CD8-positive, alpha-beta memory T cell (primary cell): Measurements from ENCODE around the gene PNMA8C. TPM values are rescaled to one million over a fixed set of nuclear protein-coding genes. Genes with fewer than 3 reads are reported as not detected.

Source experiments
- CTCF ChIA-PET: fragments of 350-600 bp; sonication (Branson Sonifier 250); formaldehyde crosslinking; loops from one replicate; lab custom pipeline; 2021; ENCODE audit warnings: antibody characterized with exemption; lab: Charles Lee
- POLR2A ChIA-PET: fragments of 350-600 bp; sonication (Branson Sonifier 250); formaldehyde crosslinking; loops from one replicate; lab custom pipeline; 2021; ENCODE audit warnings: antibody characterized with exemption; lab: Charles Lee
- DNase-seq, 5 donors: peaks; one replicate each; pipeline versions ENCODE4 v3.0.0 to v3.0.0-alpha.2; 2020 to 2022; ENCODE audit warnings: mixed read lengths in 1 of 5
- H3K27ac ChIP-seq: one replicate; pipeline ENCODE4 v1.7.0; 2013; ENCODE audit warnings: low read depth, mild to moderate bottlenecking, low read length, moderate library complexity
- H3K27me3 ChIP-seq: 2 replicates; pipeline ENCODE4 v1.7.0; 2013; ENCODE audit warnings: low read length, mild to moderate bottlenecking; ENCODE audit not compliant: insufficient read depth, poor library complexity, severe bottlenecking
- H3K36me3 ChIP-seq: 2 replicates; pipeline ENCODE4 v1.7.0; 2013; ENCODE audit warnings: mild to moderate bottlenecking, low read length, moderate library complexity; ENCODE audit not compliant: insufficient read depth
- H3K4me1 ChIP-seq: 2 replicates; pipeline ENCODE4 v1.7.0; 2013; ENCODE audit warnings: mild to moderate bottlenecking, low read length, moderate library complexity; ENCODE audit not compliant: insufficient read depth
- H3K4me3 ChIP-seq: 2 replicates; pipeline ENCODE4 v1.7.0; 2013; ENCODE audit warnings: mild to moderate bottlenecking, low read length
- H3K9me3 ChIP-seq: 2 replicates; pipeline ENCODE4 v1.7.0; 2013; ENCODE audit warnings: mild to moderate bottlenecking, low read length
- H3K27ac Mint-ChIP-seq, 8 donors: one replicate each; pipeline ENCODE4 v1.8.0; 2020 to 2021; ENCODE audit warnings: mixed read lengths in 8 of 8, mild to moderate bottlenecking in 6 of 8, inconsistent platforms in 3 of 8, moderate library complexity in 3 of 8
- H3K27me3 Mint-ChIP-seq, 2 donors: one replicate each; pipeline ENCODE4 v1.8.0; 2020 to 2021; ENCODE audit warnings: mixed read lengths in 2 of 2, mild to moderate bottlenecking in 1 of 2, moderate library complexity in 1 of 2
- H3K36me3 Mint-ChIP-seq, 3 donors: one replicate each; pipeline ENCODE4 v1.8.0; 2020 to 2021; ENCODE audit warnings: mixed read lengths in 3 of 3, inconsistent platforms in 1 of 3, mild to moderate bottlenecking in 1 of 3
- H3K4me1 Mint-ChIP-seq, 3 donors: one replicate each; pipeline ENCODE4 v1.8.0; 2020 to 2021; ENCODE audit warnings: mixed read lengths in 3 of 3, inconsistent platforms in 1 of 3, mild to moderate bottlenecking in 1 of 3
- H3K4me3 Mint-ChIP-seq, 7 donors: one replicate each; pipeline ENCODE4 v1.8.0; 2020 to 2021; ENCODE audit warnings: mixed read lengths in 7 of 7, mild to moderate bottlenecking in 6 of 7, moderate library complexity in 4 of 7, inconsistent platforms in 2 of 7
- H3K9me3 Mint-ChIP-seq, 5 donors: one replicate each; pipeline ENCODE4 v1.8.0; 2020 to 2022; ENCODE audit warnings: mixed read lengths in 5 of 5, mild to moderate bottlenecking in 3 of 5, moderate library complexity in 2 of 5, inconsistent platforms in 1 of 5
- polyA plus RNA-seq: library from polyadenylated mRNA; unstranded; fragments of 300-500 nt; fragmentation: Illumina TruSeq; gene quantifications from one replicate; pipeline ENCODE4 v1.2.3, GENCODE V29; 2021
- total RNA-seq, 2 experiments: library from RNA; stranded (reverse); gene quantifications; one replicate each; pipeline ENCODE4 v1.2.3, GENCODE V29; 2021

PNMA8C gene
- total and polyA plus RNA-seq, 3 experiments from 2014 or later: not detected

- peaks cover 47 to 54% of the 10 kb centered on the region in 2 donors for H3K27me3 Mint-ChIP-seq
Measured at GRCh38 chr19:46469541-46470185, 40.9 kb upstream of the PNMA8C start.

GRCh38 chr19:46466536-46467196, 37.9 kb upstream of the PNMA8C start:
- Histone ChIP-seq H3K4me1 (no peaks in the 10 kb centered on the region), H3K27ac (no peak overlapping the region), H3K27me3 (no peaks in the 10 kb centered on the region), H3K9me3 (no peaks in the 10 kb centered on the region), H3K4me3 (no peak overlapping the region), H3K36me3 (no peaks in the 10 kb centered on the region)
- Mint-ChIP-seq H3K4me3 (peak overlapping the region in 3 of 7 donors; percentile 34 to 54 (median 53)), H3K4me1 (peaks cover 3 to 12% (median 9%) of the 10 kb centered on the region in 3 donors), H3K27ac (peak overlapping the region in 1 of 8 donors; percentile 4), H3K36me3 (no peaks in the 10 kb centered on the region), H3K27me3 (peaks cover 20 to 30% of the 10 kb centered on the region in 2 donors), H3K9me3 (no peaks in the 10 kb centered on the region)
- no peak for DNase-seq
- ChIA-PET POLR2A (no interaction called here), CTCF (no interaction called here)

More at GRCh38 chr19:46469541-46470185, 40.9 kb upstream of the PNMA8C start:
- Mint-ChIP-seq H3K4me1 (peaks cover 3 to 18% (median 9%) of the 10 kb centered on the region in 3 donors), H3K27ac (no peak overlapping the region), H3K9me3 (no peaks in the 10 kb centered on the region), H3K4me3 (no peak overlapping the region), H3K36me3 (no peaks in the 10 kb centered on the region)
- no peaks in the 10 kb centered on the region for H3K4me1 ChIP-seq
- no peak overlapping the region for H3K27ac ChIP-seq
- CTCF ChIA-PET: no interaction called here
- H3K9me3 ChIP-seq: no peaks in the 10 kb centered on the region
- no peak for DNase-seq
- peaks cover 22% of the 10 kb centered on the region for H3K27me3 ChIP-seq
- POLR2A ChIA-PET: no interaction called here
- H3K4me3 ChIP-seq: no peak overlapping the region
- H3K36me3 ChIP-seq: no peaks in the 10 kb centered on the region

- no peak overlapping the region for H3K4me3 Mint-ChIP-seq
- no peaks in the 10 kb centered on the region for H3K9me3 ChIP-seq
- no peaks in the 10 kb centered on the region for H3K9me3 Mint-ChIP-seq
- H3K36me3 Mint-ChIP-seq: no peaks in the 10 kb centered on the region
- H3K4me1 Mint-ChIP-seq: peaks cover 3 to 12% (median 9%) of the 10 kb centered on the region in 3 donors
- H3K36me3 ChIP-seq: no peaks in the 10 kb centered on the region
- H3K27ac ChIP-seq: no peak overlapping the region
- peaks cover 10 to 38% of the 10 kb centered on the region in 2 donors for H3K27me3 Mint-ChIP-seq
- ChIA-PET POLR2A (no interaction called here), CTCF (no interaction called here)
- H3K27ac Mint-ChIP-seq: no peak overlapping the region
- H3K4me3 ChIP-seq: no peak overlapping the region
- DNase-seq: no peak
- H3K27me3 ChIP-seq: no peaks in the 10 kb centered on the region
- H3K4me1 ChIP-seq: no peaks in the 10 kb centered on the region
Measured at GRCh38 chr19:46463516-46463915, 34.8 kb upstream of the PNMA8C start.

GRCh38 chr19:46461537-46461936, 32.8 kb upstream of the PNMA8C start:
- no peaks in the 10 kb centered on the region for H3K36me3 Mint-ChIP-seq
- CTCF ChIA-PET: no interaction called here
- Histone ChIP-seq H3K27ac (no peak overlapping the region), H3K4me1 (no peaks in the 10 kb centered on the region), H3K27me3 (no peaks in the 10 kb centered on the region), H3K9me3 (no peaks in the 10 kb centered on the region), H3K4me3 (no peak overlapping the region), H3K36me3 (no peaks in the 10 kb centered on the region)
- H3K4me1 Mint-ChIP-seq: peaks cover 2 to 5% (median 3%) of the 10 kb centered on the region in 3 donors
- H3K27ac Mint-ChIP-seq: no peak overlapping the region
- POLR2A ChIA-PET: no interaction called here
- H3K4me3 Mint-ChIP-seq: no peak overlapping the region
- peaks cover 7 to 41% of the 10 kb centered on the region in 2 donors for H3K27me3 Mint-ChIP-seq
- no peak for DNase-seq
- no peaks in the 10 kb centered on the region for H3K9me3 Mint-ChIP-seq

- CTCF ChIA-PET: no interaction called here
- Mint-ChIP-seq H3K27me3 (peaks cover 9 to 43% of the 10 kb centered on the region in 2 donors), H3K27ac (no peak overlapping the region), H3K9me3 (no peaks in the 10 kb centered on the region), H3K4me3 (no peak overlapping the region), H3K4me1 (no peaks in the 10 kb centered on the region), H3K36me3 (no peaks in the 10 kb centered on the region)
- Histone ChIP-seq H3K4me3 (no peak overlapping the region), H3K27me3 (no peaks in the 10 kb centered on the region), H3K4me1 (no peaks in the 10 kb centered on the region), H3K27ac (no peak overlapping the region), H3K36me3 (no peaks in the 10 kb centered on the region), H3K9me3 (no peaks in the 10 kb centered on the region)
- POLR2A ChIA-PET: no interaction called here
- no peak for DNase-seq
Measured at GRCh38 chr19:46460981-46461380, 32.2 kb upstream of the PNMA8C start.

GRCh38 chr19:46460055-46460454, 31.3 kb upstream of the PNMA8C start:
- Histone ChIP-seq H3K9me3 (no peaks in the 10 kb centered on the region), H3K4me3 (no peak overlapping the region), H3K27ac (no peak overlapping the region), H3K4me1 (no peaks in the 10 kb centered on the region), H3K27me3 (no peaks in the 10 kb centered on the region), H3K36me3 (no peaks in the 10 kb centered on the region)
- Mint-ChIP-seq H3K9me3 (no peaks in the 10 kb centered on the region), H3K4me1 (no peaks in the 10 kb centered on the region), H3K36me3 (no peaks in the 10 kb centered on the region), H3K4me3 (no peak overlapping the region), H3K27me3 (peaks cover 5 to 40% of the 10 kb centered on the region in 2 donors), H3K27ac (no peak overlapping the region)
- no peak for DNase-seq
- POLR2A ChIA-PET: no interaction called here
- CTCF ChIA-PET: no interaction called here

- H3K27me3 Mint-ChIP-seq: peaks cover 3 to 44% of the 10 kb centered on the region in 2 donors
- CTCF ChIA-PET: interaction anchor here (1.2 kb wide), 1 partner anchor 8 kb away, joined by 3 read pairs; no protein-coding TSS in a partner anchor
- H3K4me3 ChIP-seq: no peak overlapping the region
- no peaks in the 10 kb centered on the region for H3K4me1 Mint-ChIP-seq
- no peaks in the 10 kb centered on the region for H3K9me3 Mint-ChIP-seq
- H3K27ac ChIP-seq: no peak overlapping the region
- H3K36me3 Mint-ChIP-seq: no peaks in the 10 kb centered on the region
- H3K9me3 ChIP-seq: no peaks in the 10 kb centered on the region
- H3K27me3 ChIP-seq: no peaks in the 10 kb centered on the region
- H3K4me1 ChIP-seq: no peaks in the 10 kb centered on the region
- no peak for DNase-seq
- H3K36me3 ChIP-seq: no peaks in the 10 kb centered on the region
- POLR2A ChIA-PET: no interaction called here
- no peak overlapping the region for H3K4me3 Mint-ChIP-seq
- H3K27ac Mint-ChIP-seq: no peak overlapping the region
Measured at GRCh38 chr19:46456930-46457329, 28.2 kb upstream of the PNMA8C start.

GRCh38 chr19:46454244-46454643, 25.5 kb upstream of the PNMA8C start:
- Histone ChIP-seq H3K27me3 (no peaks in the 10 kb centered on the region), H3K4me1 (no peaks in the 10 kb centered on the region), H3K36me3 (no peaks in the 10 kb centered on the region), H3K9me3 (no peaks in the 10 kb centered on the region), H3K27ac (no peak overlapping the region), H3K4me3 (no peak overlapping the region)
- Mint-ChIP-seq H3K27me3 (peaks cover 12 to 44% of the 10 kb centered on the region in 2 donors), H3K36me3 (peaks cover 0 to 5% (median 0%) of the 10 kb centered on the region in 3 donors), H3K4me1 (no peaks in the 10 kb centered on the region), H3K9me3 (peaks cover 7% of the 10 kb centered on the region in 5 donors), H3K27ac (no peak overlapping the region), H3K4me3 (no peak overlapping the region)
- ChIA-PET POLR2A (no interaction called here), CTCF (no interaction called here)
- no peak for DNase-seq
